ENCODE results near the gene IL18. TPM values are rescaled to one million over a fixed set of nuclear protein-coding genes. Genes with fewer than 3 reads are reported as not detected.

IL18 gene
- total RNA-seq, 2 experiments from 2014 or later = not detected

DNA sequence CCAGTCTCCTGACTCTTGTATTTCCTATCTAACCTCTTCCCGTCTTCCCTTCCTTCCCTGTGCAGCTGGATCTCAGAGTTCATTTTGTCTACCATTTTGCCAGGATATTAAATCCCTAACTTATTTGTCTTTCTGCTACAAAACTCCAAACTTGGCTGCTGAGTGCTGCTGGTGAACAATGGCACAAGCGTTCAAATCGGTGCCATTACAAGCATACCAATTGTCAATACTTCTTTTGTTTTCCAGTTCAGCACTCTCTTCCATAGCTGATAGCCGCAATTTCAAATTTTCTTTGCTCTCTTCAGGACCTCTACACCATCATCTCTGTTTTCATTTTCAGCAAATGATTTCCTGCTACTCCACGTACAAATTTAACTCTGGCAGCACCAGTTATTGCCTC lies 13.4 kb downstream of the IL18 start:
- H3K9me3 ChIP-seq (ENCODE audit: low read length) = no peaks in the 10 kb centered on the region
- TF ChIP-seq, protein P1, sequence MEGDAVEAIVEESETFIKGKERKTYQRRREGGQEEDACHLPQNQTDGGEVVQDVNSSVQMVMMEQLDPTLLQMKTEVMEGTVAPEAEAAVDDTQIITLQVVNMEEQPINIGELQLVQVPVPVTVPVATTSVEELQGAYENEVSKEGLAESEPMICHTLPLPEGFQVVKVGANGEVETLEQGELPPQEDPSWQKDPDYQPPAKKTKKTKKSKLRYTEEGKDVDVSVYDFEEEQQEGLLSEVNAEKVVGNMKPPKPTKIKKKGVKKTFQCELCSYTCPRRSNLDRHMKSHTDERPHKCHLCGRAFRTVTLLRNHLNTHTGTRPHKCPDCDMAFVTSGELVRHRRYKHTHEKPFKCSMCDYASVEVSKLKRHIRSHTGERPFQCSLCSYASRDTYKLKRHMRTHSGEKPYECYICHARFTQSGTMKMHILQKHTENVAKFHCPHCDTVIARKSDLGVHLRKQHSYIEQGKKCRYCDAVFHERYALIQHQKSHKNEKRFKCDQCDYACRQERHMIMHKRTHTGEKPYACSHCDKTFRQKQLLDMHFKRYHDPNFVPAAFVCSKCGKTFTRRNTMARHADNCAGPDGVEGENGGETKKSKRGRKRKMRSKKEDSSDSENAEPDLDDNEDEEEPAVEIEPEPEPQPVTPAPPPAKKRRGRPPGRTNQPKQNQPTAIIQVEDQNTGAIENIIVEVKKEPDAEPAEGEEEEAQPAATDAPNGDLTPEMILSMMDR (conservative IDR thresholded peaks at IDR 0.05; ENCODE audit: low read length) = no peak
- TF ChIP-seq EZH2phosphoT487 (IDR thresholded peaks at IDR 0.05; ENCODE audit: borderline replicate concordance, low read depth, low read length) = no peak
- no peak overlapping the region for H3K27ac ChIP-seq (ENCODE audit: low read depth, low read length, poor library complexity, severe bottlenecking)
- no peak overlapping the region for H3K4me3 ChIP-seq (ENCODE audit: low read depth, low read length, poor library complexity, severe bottlenecking)
- intact Hi-C loops (cut with micrococcal nuclease; ENCODE audit: unreplicated experiment) = no loop called here
- H3K36me3 ChIP-seq (ENCODE audit: insufficient read depth, low read length) = no peaks in the 10 kb centered on the region
- no peak overlapping the region for H3K4me2 ChIP-seq (ENCODE audit: low read length)
- BruUV-seq (replicated peaks) = no TSS peak
- CTCF ChIA-PET (ENCODE audit: unreplicated experiment) = no interaction called here
- no peak for DNase-seq (ENCODE audit: low spot score)
- POLR2A ChIA-PET = interaction anchor here (0.8 to 1.3 kb wide), 3 partner anchors 15 to 27 kb away, joined by 3 to 4 read pairs (median 3); no protein-coding TSS in a partner anchor
- no peaks in the 10 kb centered on the region for H4K20me1 ChIP-seq (ENCODE audit: insufficient read depth, low read length)
- no peak overlapping the region for H2AFZ ChIP-seq (ENCODE audit: low read length)
- no peaks in the 10 kb centered on the region for H3K9me2 ChIP-seq (ENCODE audit: insufficient read depth, low read length)
- H3K79me2 ChIP-seq (ENCODE audit: insufficient read depth, low read depth, low read length) = no peaks in the 10 kb centered on the region
- H3K4me1 ChIP-seq (ENCODE audit: insufficient read depth, low read length, poor library complexity, severe bottlenecking) = no peaks in the 10 kb centered on the region

DNA sequence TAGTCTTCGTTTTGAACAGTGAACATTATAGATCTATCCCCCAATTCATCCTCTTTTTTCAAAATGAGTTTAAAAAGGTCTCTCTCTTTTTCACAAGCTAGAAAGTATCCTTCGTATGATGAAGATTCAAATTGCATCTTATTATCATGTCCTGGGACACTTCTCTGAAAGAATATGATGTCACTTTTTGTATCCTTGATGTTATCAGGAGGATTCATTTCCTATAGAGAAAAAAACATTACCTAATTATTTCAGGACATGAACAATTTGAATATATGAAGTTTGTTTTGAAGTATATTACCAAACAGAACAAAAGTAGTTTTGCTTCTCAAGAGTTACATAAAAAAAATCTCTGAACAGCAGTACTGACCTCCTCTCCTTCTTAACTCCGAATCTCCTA lies 20.3 kb downstream of the IL18 start:
- Histone ChIP-seq H3K4me1 (ENCODE audit: insufficient read depth, low read length, poor library complexity, severe bottlenecking) (no peaks in the 10 kb centered on the region), H3K9me2 (ENCODE audit: insufficient read depth, low read length) (no peaks in the 10 kb centered on the region), H3K9me3 (ENCODE audit: low read length) (peaks cover 7% of the 10 kb centered on the region; the same call in 1 of the 2 replicates), H3K4me3 (ENCODE audit: low read depth, low read length, poor library complexity, severe bottlenecking) (no peak overlapping the region), H2AFZ (ENCODE audit: low read length) (no peak overlapping the region), H4K20me1 (ENCODE audit: insufficient read depth, low read length) (no peaks in the 10 kb centered on the region), H3K27ac (ENCODE audit: low read depth, low read length, poor library complexity, severe bottlenecking) (no peak overlapping the region), H3K4me2 (ENCODE audit: low read length) (no peak overlapping the region), H3K36me3 (ENCODE audit: insufficient read depth, low read length) (no peaks in the 10 kb centered on the region), H3K79me2 (ENCODE audit: insufficient read depth, low read depth, low read length) (no peaks in the 10 kb centered on the region)
- TF ChIP-seq, protein P1 (conservative IDR thresholded peaks at IDR 0.05; ENCODE audit: low read length) = no peak
- no peak for TF ChIP-seq EZH2phosphoT487 (IDR thresholded peaks at IDR 0.05; ENCODE audit: borderline replicate concordance, low read depth, low read length)
- ChIA-PET CTCF (ENCODE audit: unreplicated experiment) (no interaction called here), POLR2A (interaction anchor here (0.6 to 1.5 kb wide), 4 partner anchors 9 to 78 kb away, joined by 4 to 5 read pairs (median 5); no protein-coding TSS in a partner anchor)
- intact Hi-C loops (cut with micrococcal nuclease; ENCODE audit: unreplicated experiment) = no loop called here
- no peak for DNase-seq (ENCODE audit: low spot score)
- no TSS peak for BruUV-seq (replicated peaks)

DNA sequence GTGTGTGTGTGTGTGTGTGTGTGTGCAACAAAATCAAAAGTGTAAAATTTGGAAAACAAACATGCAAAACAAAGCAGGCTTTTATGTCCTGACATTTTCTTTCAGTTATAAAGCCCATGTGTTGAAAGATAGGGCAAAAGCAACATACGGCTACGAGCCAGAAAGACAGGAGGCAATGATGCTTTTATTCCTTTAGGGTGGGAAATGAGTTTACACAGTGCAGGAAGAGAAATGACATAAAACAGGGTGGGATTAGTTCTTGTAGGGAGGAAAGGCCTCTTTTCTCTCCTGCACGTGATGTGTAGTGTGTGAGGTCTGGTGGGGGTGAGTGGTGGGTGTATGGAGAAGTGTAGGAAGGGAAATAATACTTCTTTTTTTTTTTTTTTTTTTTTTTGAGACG lies 29.4 kb downstream of the IL18 start:
- ChIA-PET POLR2A (interaction anchor here (0.6 to 0.8 kb wide), 5 partner anchors 9 to 264 kb away, joined by 3 to 5 read pairs (median 3); no protein-coding TSS in a partner anchor), CTCF (ENCODE audit: unreplicated experiment) (no interaction called here)
- TF ChIP-seq, protein P1 (conservative IDR thresholded peaks at IDR 0.05; ENCODE audit: low read length) = no peak
- no peak for TF ChIP-seq EZH2phosphoT487 (IDR thresholded peaks at IDR 0.05; ENCODE audit: borderline replicate concordance, low read depth, low read length)
- H2AFZ ChIP-seq (ENCODE audit: low read length) = no peak overlapping the region
- H4K20me1 ChIP-seq (ENCODE audit: insufficient read depth, low read length) = no peaks in the 10 kb centered on the region
- no peaks in the 10 kb centered on the region for H3K36me3 ChIP-seq (ENCODE audit: insufficient read depth, low read length)
- intact Hi-C loops (cut with micrococcal nuclease; ENCODE audit: unreplicated experiment) = no loop called here
- BruUV-seq (replicated peaks) = no TSS peak
- H3K27ac ChIP-seq (ENCODE audit: low read depth, low read length, poor library complexity, severe bottlenecking) = no peak overlapping the region
- H3K79me2 ChIP-seq (ENCODE audit: insufficient read depth, low read depth, low read length) = no peaks in the 10 kb centered on the region
- DNase-seq (ENCODE audit: low spot score) = no peak
- no peaks in the 10 kb centered on the region for H3K9me2 ChIP-seq (ENCODE audit: insufficient read depth, low read length)
- no peaks in the 10 kb centered on the region for H3K4me1 ChIP-seq (ENCODE audit: insufficient read depth, low read length, poor library complexity, severe bottlenecking)
- H3K9me3 ChIP-seq (ENCODE audit: low read length) = no peaks in the 10 kb centered on the region
- H3K4me2 ChIP-seq (ENCODE audit: low read length) = no peak overlapping the region
- H3K4me3 ChIP-seq (ENCODE audit: low read depth, low read length, poor library complexity, severe bottlenecking) = no peak overlapping the region

All from OCI-LY7 (cell line).